ENCODE data around the gene HYCC1.

DNA sequence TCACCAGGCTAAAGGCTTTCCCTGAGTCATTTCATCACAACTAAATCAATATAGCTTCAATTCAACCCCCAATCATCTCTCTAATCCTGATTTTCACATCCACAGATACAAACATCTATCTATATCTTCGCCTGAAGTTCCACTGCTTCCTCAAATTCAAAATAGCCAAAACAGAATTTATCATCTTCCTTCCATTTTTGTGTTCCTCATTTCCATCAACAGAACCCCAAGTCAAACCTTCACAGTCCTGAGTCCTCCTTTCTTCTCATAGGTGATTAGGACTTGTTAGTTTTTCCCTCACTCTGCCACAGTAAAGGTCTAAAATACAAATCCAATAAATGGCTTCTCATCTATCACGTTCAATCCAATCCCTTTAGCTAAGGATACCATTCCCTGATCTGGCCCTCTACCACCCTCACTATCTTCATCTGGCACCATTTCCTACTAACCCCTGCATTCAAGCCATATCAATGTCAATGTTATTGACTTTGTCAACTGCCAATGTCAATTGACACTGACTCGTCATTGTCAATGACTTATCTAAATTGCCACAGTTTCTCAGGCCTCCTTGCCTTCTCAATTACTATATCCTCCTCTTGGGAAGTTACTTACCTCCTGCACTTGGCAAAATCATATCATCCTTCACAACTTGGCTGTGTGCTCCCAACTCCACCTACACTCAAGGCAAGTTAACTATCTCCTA, 2.6 kb downstream of the HYCC1 start:
- TF ChIP-seq SP1 (IDR thresholded peaks at IDR 0.05; ENCODE audit: low read depth) (no peak), SIN3A (IDR thresholded peaks at IDR 0.05; ENCODE audit: low read depth) (no peak), RAD21 (IDR thresholded peaks at IDR 0.05; ENCODE audit: low read depth) (no peak), POLR2A (IDR thresholded peaks at IDR 0.05; ENCODE audit: borderline replicate concordance, extremely low read depth, insufficient read depth, insufficient read length) (no peak), JUND (IDR thresholded peaks at IDR 0.05) (no peak), POLR2AphosphoS5 (IDR thresholded peaks at IDR 0.05; ENCODE audit: low read depth, low read length) (no peak), YY1 (IDR thresholded peaks at IDR 0.05; ENCODE audit: extremely low read depth, insufficient replicate concordance, low read depth, low read length) (no peak), ZFX (IDR thresholded peaks at IDR 0.05) (no peak), EGR1 (IDR thresholded peaks at IDR 0.05; ENCODE audit: low read depth) (no peak), EZH2 (IDR thresholded peaks at IDR 0.05) (no peak)
- TF ChIP-seq, protein P1, sequence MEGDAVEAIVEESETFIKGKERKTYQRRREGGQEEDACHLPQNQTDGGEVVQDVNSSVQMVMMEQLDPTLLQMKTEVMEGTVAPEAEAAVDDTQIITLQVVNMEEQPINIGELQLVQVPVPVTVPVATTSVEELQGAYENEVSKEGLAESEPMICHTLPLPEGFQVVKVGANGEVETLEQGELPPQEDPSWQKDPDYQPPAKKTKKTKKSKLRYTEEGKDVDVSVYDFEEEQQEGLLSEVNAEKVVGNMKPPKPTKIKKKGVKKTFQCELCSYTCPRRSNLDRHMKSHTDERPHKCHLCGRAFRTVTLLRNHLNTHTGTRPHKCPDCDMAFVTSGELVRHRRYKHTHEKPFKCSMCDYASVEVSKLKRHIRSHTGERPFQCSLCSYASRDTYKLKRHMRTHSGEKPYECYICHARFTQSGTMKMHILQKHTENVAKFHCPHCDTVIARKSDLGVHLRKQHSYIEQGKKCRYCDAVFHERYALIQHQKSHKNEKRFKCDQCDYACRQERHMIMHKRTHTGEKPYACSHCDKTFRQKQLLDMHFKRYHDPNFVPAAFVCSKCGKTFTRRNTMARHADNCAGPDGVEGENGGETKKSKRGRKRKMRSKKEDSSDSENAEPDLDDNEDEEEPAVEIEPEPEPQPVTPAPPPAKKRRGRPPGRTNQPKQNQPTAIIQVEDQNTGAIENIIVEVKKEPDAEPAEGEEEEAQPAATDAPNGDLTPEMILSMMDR (IDR thresholded peaks at IDR 0.05 in 2 of 3, conservative IDR thresholded peaks at IDR 0.05 in 1 of 3; ENCODE audit: borderline replicate concordance in 1 of 3, insufficient read depth in 1 of 3, low read depth in 2 of 3, low read length in 2 of 3): no peak
- TF ChIP-seq, protein P2, sequence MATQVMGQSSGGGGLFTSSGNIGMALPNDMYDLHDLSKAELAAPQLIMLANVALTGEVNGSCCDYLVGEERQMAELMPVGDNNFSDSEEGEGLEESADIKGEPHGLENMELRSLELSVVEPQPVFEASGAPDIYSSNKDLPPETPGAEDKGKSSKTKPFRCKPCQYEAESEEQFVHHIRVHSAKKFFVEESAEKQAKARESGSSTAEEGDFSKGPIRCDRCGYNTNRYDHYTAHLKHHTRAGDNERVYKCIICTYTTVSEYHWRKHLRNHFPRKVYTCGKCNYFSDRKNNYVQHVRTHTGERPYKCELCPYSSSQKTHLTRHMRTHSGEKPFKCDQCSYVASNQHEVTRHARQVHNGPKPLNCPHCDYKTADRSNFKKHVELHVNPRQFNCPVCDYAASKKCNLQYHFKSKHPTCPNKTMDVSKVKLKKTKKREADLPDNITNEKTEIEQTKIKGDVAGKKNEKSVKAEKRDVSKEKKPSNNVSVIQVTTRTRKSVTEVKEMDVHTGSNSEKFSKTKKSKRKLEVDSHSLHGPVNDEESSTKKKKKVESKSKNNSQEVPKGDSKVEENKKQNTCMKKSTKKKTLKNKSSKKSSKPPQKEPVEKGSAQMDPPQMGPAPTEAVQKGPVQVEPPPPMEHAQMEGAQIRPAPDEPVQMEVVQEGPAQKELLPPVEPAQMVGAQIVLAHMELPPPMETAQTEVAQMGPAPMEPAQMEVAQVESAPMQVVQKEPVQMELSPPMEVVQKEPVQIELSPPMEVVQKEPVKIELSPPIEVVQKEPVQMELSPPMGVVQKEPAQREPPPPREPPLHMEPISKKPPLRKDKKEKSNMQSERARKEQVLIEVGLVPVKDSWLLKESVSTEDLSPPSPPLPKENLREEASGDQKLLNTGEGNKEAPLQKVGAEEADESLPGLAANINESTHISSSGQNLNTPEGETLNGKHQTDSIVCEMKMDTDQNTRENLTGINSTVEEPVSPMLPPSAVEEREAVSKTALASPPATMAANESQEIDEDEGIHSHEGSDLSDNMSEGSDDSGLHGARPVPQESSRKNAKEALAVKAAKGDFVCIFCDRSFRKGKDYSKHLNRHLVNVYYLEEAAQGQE (IDR thresholded peaks at IDR 0.05; ENCODE audit: low read depth): no peak
- TF ChIP-seq, protein P3, sequence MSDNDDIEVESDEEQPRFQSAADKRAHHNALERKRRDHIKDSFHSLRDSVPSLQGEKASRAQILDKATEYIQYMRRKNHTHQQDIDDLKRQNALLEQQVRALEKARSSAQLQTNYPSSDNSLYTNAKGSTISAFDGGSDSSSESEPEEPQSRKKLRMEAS (IDR thresholded peaks at IDR 0.05): no peak
